DND-41 (cell line): ENCODE measurements around the gene MAN1A1.

Experiments
- CTCF ChIP-seq: IDR thresholded peaks from 2 replicates; pipeline ENCODE4 v1.5.1; 2012; ENCODE audit warnings: borderline replicate concordance, low read length, moderate library complexity, mild to moderate bottlenecking; ENCODE audit not compliant: poor library complexity, severe bottlenecking; ENCODE audit errors: extremely low read depth
- EZH2 ChIP-seq: IDR thresholded peaks from 3 replicates; pipeline ENCODE4 v1.6.1; 2012; ENCODE audit warnings: borderline replicate concordance, low read depth, mild to moderate bottlenecking, moderate library complexity, low read length, inconsistent platforms; ENCODE audit not compliant: severe bottlenecking

GRCh38 chr6:119337252-119337651, 12.3 kb downstream of the MAN1A1 start:
- TF ChIP-seq CTCF (no peak), EZH2 (no peak)
